ENCODE data around the gene COBL. TPM values are rescaled to one million over a fixed set of nuclear protein-coding genes. Genes with fewer than 3 reads are reported as not detected.
A peak's percentile ranks its signal among the peaks of the same experiment; 100 is the strongest.

COBL gene
- polyA plus RNA-seq, 1 donor (not counting 4 experiments of a cell fraction or from before 2014, with no cell fraction given): 4.5 TPM

GRCh38 chr7:51354897-51355296 lies 38.3 kb upstream of the COBL start:
- TF ChIP-seq CTCF (optimal IDR thresholded peaks at IDR 0.05 in 1 of 3, IDR thresholded peaks at IDR 0.05 in 1 of 3, conservative IDR thresholded peaks at IDR 0.05 in 1 of 3; ENCODE audit: extremely low read depth in 1 of 3, insufficient read depth in 2 of 3, low read length in 3 of 3): peak in 1 of 3 experiments; percentile 17
- no peak for TF ChIP-seq EZH2 (IDR thresholded peaks at IDR 0.05; ENCODE audit: low read length)
- H3K9me3 ChIP-seq (ENCODE audit: control insufficient read depth, low read depth, low read length): no peaks in the 10 kb centered on the region
- dilution Hi-C loops (cut with MboI; ENCODE audit: extremely low pct_ligation_motif_present, low sequenced_read_pairs): no loop called here
- no peak overlapping the region for H3K4me2 ChIP-seq (ENCODE audit: control insufficient read depth, extremely low read depth, insufficient read depth, low read depth, low read length)
- FAIRE-seq (no peak), DNase-seq (ENCODE audit: low read depth, low spot score) (no peak)
- H3K9me1 ChIP-seq (ENCODE audit: control insufficient read depth, extremely low read depth, insufficient read depth, low read length): no peaks in the 10 kb centered on the region
- no peak overlapping the region for H3K27ac ChIP-seq (ENCODE audit: control insufficient read depth, insufficient read depth, low read length)
- H3K4me1 ChIP-seq (ENCODE audit: control insufficient read depth, extremely low read depth, insufficient read depth, low read length): peaks cover 3% of the 10 kb centered on the region
- no peak overlapping the region for H2AFZ ChIP-seq (ENCODE audit: control insufficient read depth, low read length)
- no peak overlapping the region for H3K4me3 ChIP-seq (ENCODE audit: control insufficient read depth in 2 of 3, extremely low read depth in 1 of 3, insufficient read depth in 2 of 3, low read depth in 1 of 3, low read length in 3 of 3)
- no peaks in the 10 kb centered on the region for H4K20me1 ChIP-seq (ENCODE audit: control insufficient read depth, extremely low read depth, insufficient read depth, low read length)
- no peaks in the 10 kb centered on the region for H3K27me3 ChIP-seq (ENCODE audit: control insufficient read depth, extremely low read depth, insufficient read depth, low read length)
- H3K36me3 ChIP-seq (ENCODE audit: control insufficient read depth in 2 of 2, extremely low read depth in 1 of 2, insufficient read depth in 2 of 2, low read length in 2 of 2): no peaks in the 10 kb centered on the region
- H3K9ac ChIP-seq (ENCODE audit: control insufficient read depth, extremely low read depth, insufficient read depth, low read length): no peak overlapping the region
- H3K79me2 ChIP-seq (ENCODE audit: control insufficient read depth, insufficient read depth, low read length): no peaks in the 10 kb centered on the region

GRCh38 chr7:51354434-51354833 lies 37.8 kb upstream of the COBL start:
- dilution Hi-C loops (cut with MboI; ENCODE audit: extremely low pct_ligation_motif_present, low sequenced_read_pairs): no loop called here
- Histone ChIP-seq H3K4me1 (ENCODE audit: control insufficient read depth, extremely low read depth, insufficient read depth, low read length) (peaks cover 3% of the 10 kb centered on the region), H2AFZ (ENCODE audit: control insufficient read depth, low read length) (no peak overlapping the region), H3K9me1 (ENCODE audit: control insufficient read depth, extremely low read depth, insufficient read depth, low read length) (no peaks in the 10 kb centered on the region), H3K79me2 (ENCODE audit: control insufficient read depth, insufficient read depth, low read length) (no peaks in the 10 kb centered on the region), H3K4me2 (ENCODE audit: control insufficient read depth, extremely low read depth, insufficient read depth, low read depth, low read length) (no peak overlapping the region), H4K20me1 (ENCODE audit: control insufficient read depth, extremely low read depth, insufficient read depth, low read length) (no peaks in the 10 kb centered on the region), H3K9ac (ENCODE audit: control insufficient read depth, extremely low read depth, insufficient read depth, low read length) (no peak overlapping the region), H3K36me3 (ENCODE audit: control insufficient read depth in 2 of 2, extremely low read depth in 1 of 2, insufficient read depth in 2 of 2, low read length in 2 of 2) (no peaks in the 10 kb centered on the region), H3K4me3 (ENCODE audit: control insufficient read depth in 2 of 3, extremely low read depth in 1 of 3, insufficient read depth in 2 of 3, low read depth in 1 of 3, low read length in 3 of 3) (no peak overlapping the region), H3K9me3 (ENCODE audit: control insufficient read depth, low read depth, low read length) (no peaks in the 10 kb centered on the region), H3K27ac (ENCODE audit: control insufficient read depth, insufficient read depth, low read length) (no peak overlapping the region), H3K27me3 (ENCODE audit: control insufficient read depth, extremely low read depth, insufficient read depth, low read length) (no peaks in the 10 kb centered on the region)
- FAIRE-seq (no peak), DNase-seq (ENCODE audit: low read depth, low spot score) (no peak)
- TF ChIP-seq CTCF (optimal IDR thresholded peaks at IDR 0.05 in 1 of 3, IDR thresholded peaks at IDR 0.05 in 1 of 3, conservative IDR thresholded peaks at IDR 0.05 in 1 of 3; ENCODE audit: extremely low read depth in 1 of 3, insufficient read depth in 2 of 3, low read length in 3 of 3) (no peak), EZH2 (IDR thresholded peaks at IDR 0.05; ENCODE audit: low read length) (no peak)
